Stimulated activated CD4-positive, alpha-beta T cell treated with anti-CD3 and anti-CD28 coated beads, Interleukin-12 subunit alpha, Interleukin-12 subunit beta, amount 100 ng/mL, for 24 hours (primary cell): ENCODE measurements around the gene RPAP3.

Experiments
- DNase-seq, 2 experiments: peaks; one replicate each; pipeline ENCODE4 v3.0.0-alpha.2; 2020; ENCODE audit warnings: low read depth in 2 of 2

RPAP3 gene

GRCh38 chr12:47743311-47743860 lies 37.6 kb upstream of the RPAP3 start:
- no peak for DNase-seq

- DNase-seq, result peak; percentile 43 to 79
Measured at GRCh38 chr12:47742253-47742825, 36.5 kb upstream of the RPAP3 start.

DNA sequence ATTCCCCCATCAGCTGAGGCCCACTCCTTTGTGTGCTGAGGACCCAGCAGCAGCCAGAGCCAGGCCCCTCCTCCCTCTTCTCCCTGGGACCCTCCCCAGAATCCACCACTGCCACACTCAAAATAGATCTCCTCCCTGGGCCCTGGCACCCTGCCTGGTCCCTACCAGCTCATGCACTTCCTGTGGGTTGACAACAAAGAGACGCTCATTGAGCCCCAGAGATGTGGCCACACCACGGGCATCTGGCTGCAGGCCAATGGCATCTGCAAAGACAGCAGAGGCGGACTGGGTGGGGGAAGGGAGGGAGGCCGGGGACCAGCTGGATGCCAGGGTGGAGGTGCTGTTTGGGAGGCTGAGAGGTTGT lies 35.5 kb upstream of the RPAP3 start:
- peak in 1 of 2 experiments; percentile 26 for DNase-seq

- DNase-seq, result no peak
Measured at GRCh38 chr12:47740606-47741339, 34.9 kb upstream of the RPAP3 start.

DNA sequence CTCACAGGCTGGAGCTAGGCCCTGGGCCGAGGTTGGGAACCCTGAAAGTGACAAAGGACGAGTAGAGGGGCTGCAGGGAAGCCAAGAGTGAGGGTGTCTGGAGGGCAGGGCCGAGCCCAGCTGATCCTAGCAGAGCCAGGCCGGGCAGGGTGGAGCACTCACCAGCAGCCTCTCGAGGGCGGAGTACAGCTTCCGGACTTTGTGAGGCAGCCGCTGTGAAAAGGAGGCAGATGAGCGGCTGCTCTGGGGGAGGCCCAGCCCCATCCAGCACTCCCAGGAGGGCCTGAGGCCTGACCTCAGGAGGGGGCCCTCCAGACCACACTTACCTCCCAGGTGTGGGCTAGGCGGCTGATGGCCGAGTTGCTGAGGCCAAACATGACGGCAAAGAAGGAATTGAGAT lies 34.1 kb upstream of the RPAP3 start:
- DNase-seq, result no peak

GRCh38 chr12:47739297-47739696 lies 33.5 kb upstream of the RPAP3 start:
- no peak for DNase-seq

- DNase-seq, result no peak
Measured at GRCh38 chr12:47737936-47738594, 32.2 kb upstream of the RPAP3 start.

DNA sequence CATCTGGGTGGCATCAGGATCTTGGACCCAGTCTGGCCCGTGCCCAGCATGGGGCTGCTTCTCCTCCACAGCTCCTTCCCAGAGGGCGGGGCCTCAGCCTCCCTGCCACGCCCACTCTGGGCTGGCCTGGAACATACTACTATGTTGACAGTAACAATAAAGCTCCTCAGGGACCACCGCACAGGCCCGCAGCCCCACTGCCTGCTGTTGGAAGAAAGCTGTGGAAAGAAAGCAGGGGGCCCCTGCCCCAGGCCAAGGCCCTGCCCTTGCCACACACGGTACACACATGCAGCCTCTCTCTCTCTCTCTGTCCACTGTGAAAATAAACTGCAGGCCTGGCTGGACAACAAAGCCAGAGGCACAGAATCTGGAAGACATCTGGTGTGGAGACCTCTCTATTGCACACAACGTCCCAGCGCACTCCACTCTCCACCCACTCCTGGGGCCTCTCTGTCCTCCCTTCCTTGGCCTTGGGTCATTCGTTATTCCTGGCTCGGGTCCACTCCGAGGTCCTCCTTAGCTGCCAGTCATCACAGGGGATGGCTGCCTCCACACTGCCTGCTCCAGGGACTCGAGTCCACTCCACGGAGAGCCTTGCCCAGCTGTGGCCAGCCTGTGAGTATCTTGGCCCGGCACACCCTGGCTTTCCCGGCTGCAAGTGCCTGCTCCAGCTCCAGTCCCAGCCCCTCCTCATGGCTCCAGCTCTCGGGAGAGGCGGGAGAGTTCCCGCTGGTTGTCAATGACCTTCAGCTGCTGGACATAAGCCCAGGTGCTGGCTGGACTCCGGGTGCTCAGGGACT lies 31.2 kb upstream of the RPAP3 start:
- no peak for DNase-seq

DNA sequence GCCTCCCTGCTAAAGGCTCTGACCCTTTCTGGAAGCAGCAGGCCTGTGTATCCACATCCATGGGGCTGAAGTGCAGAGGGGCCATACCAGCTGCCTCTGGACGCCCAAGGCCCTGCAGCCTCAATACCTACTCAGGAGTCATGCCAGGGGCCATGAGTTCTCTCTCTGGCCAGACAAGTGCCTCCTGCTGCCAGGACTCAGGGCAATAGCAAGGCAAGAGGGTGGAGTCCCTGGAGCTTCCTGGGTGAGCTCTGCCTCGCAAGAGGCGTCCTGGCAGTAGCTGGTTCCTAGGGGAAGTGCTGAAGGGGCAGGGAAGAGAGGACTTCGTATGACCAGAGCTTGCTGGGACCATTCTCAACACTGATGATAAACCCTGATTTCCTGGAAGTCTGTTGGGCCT lies 30.4 kb upstream of the RPAP3 start:
- DNase-seq, result no peak

DNA sequence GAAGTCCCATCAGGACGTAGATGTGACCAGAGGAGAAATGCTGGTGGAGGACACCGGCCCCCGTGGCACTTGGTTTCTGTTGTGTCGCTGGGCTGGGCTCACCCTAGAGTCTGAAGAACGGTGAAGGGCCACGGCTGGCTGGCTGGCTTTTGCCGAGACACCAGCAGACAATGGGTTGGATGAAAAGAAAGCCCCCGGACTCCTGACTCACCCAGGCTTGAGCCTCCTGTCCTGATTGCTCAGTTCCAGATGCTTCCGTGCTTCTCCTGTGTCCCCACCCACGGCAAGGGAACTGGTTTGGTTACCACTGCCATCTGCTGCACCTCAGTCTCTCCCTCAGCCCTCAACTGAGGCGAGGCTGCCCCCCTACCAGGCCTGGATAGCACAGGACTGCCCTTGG lies 29.8 kb upstream of the RPAP3 start:
- DNase-seq, result no peak

GRCh38 chr12:47734725-47735480 lies 29.1 kb upstream of the RPAP3 start:
- no peak for DNase-seq

DNA sequence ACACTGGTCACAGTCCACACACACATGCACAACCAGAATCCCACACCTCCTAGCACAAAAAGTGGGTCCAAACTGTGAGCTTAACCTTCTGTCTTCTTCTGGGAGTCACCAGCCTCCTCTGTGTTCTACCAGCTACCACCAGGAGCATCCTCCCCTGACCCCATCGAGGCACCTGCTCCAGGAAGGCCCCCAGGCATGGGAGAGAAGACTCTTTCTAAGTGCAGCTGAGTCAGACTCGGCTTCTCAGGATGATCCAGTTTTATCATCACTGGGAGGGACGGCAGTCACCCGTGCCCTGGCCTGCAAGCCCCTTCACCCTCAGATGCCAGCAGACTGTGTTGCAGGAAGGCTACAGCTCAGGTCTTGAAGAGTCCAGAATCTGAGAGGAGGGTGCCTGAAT lies 27.3 kb upstream of the RPAP3 start:
- DNase-seq, result no peak

DNA sequence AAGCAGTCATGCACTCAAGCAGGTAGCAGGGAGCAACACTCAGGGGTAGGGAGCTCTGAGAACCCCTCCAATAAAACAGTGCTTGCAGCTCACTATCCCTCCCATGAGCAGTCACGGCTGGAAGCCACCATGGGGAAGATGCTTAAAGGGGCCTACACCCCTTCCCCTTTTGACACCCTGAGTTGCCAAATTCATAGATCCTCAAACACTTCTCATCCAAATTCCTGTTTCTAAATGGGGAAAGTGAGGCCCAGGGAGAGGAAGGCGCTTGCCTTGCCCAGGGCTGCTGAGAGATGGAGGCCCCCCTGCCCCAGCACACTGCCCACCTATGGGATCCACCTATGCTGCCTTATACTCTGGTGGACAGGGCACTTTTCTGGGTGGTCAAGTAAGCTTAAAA lies 26.7 kb upstream of the RPAP3 start:
- DNase-seq, result no peak

GRCh38 chr12:47731723-47732122 lies 25.9 kb upstream of the RPAP3 start:
- DNase-seq, result no peak

GRCh38 chr12:47730341-47730744 lies 24.5 kb upstream of the RPAP3 start:
- no peak for DNase-seq

- no peak for DNase-seq
Measured at GRCh38 chr12:47729233-47729632, 23.4 kb upstream of the RPAP3 start.

DNA sequence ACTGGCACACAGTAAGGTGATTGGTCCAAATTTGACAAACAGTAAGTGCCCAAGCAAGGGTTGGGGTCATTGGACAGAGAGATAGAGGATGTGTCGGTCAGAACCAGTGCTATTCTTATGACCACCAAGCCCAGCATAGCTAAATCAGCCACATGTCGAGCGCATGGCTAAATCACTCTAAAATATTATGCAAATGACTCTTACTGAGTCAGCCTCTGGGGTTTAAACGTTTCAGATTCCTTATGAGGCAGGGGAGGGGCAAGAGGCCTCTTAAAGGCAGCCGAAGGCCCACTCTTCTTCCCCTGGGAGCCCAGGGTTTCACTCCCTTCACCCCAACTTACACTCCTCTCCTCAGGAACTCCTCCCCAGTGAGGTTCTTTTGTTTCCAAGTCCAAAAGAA lies 20.1 kb upstream of the RPAP3 start:
- no peak for DNase-seq

DNA sequence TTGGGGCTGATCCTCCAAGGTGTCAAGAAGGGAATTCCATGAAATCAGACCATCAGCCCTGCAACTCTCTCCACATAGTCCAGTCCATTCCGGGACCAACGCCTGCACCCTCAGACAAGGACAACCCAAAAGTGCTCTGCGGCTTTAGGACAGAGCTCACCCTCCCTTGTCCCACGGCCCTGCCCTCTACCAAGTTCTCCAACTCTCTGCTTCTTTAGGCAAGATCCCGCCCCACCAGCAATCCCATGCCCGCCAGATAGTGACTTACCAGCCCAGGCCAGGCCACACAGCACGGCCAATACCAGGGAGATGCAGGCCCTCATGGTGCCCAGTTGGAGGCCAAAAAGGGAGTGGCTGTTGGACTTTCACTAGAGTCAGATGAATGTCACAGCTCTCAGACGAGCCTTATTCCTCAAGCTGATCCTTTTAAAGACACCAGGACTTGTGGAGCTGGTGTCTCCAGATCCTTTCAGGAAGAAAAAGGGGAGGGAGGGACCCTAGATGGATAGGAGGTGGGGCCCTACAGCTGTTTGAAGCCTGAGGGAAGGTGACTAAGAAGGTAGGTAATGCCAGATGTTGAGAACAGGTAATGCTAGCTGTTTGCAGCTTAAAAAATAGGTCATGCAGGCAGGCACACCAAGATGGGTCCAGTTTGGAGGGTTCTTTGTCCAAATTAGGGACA lies 19.4 kb upstream of the RPAP3 start, which contains the start of gene ENDOU:
Gene ENDOU (minus strand): TSS at position 400 of the 682 bp plus-strand sequence. CDS start 77 bp downstream, at position 323.
- DNase-seq, result no peak

DNA sequence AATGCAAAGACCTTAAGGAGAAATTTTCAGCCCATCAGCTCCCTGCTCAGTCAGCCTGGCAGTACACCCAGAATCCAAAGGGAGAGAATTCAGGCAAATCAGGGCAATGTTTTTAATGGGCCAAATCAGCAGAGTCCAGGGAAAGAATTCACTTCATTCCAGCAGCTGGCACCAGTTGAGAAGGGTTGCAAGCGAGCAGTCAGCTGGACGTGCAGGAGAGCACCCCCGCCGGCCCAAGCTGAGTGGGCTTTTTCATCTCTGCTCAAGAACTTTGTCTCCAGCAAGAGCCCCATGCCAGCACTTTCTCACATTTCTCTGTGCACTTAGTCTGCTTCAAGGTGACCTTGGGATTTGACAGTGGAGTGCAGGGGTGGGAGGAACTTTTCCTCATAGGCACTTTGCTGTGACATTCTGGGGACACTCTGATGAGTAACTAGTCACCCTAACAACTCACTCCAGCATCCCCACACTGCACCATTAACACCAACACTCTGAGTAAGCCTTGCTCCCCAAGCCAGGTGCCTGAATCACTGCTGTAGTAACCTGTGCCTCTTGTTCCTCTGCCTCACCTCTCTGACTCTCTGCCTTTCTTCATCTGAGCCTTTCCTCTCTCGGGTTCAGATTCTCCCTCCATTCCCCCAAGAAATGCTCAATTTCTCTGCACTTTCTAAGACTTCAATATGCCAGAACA lies 17.3 kb upstream of the RPAP3 start:
- DNase-seq, result no peak
